Measurements from ENCODE around the gene GMPR. TPM values are rescaled to one million over a fixed set of nuclear protein-coding genes. Genes with fewer than 3 reads are reported as not detected.

The GMPR gene
- total RNA-seq, 2 experiments from 2014 or later = not detected

GRCh38 chr6:16302721-16303552, 64.5 kb downstream of the GMPR start:
- Histone ChIP-seq H3K9me3 (ENCODE audit: low read length) (no peaks in the 10 kb centered on the region), H3K9me2 (ENCODE audit: insufficient read depth, low read length) (no peaks in the 10 kb centered on the region), H3K36me3 (ENCODE audit: insufficient read depth, low read length) (no peaks in the 10 kb centered on the region), H3K4me3 (ENCODE audit: low read depth, low read length, poor library complexity, severe bottlenecking) (no peak overlapping the region), H3K79me2 (ENCODE audit: insufficient read depth, low read depth, low read length) (no peaks in the 10 kb centered on the region), H3K27ac (ENCODE audit: low read depth, low read length, poor library complexity, severe bottlenecking) (no peak overlapping the region), H3K4me1 (ENCODE audit: insufficient read depth, low read length, poor library complexity, severe bottlenecking) (no peaks in the 10 kb centered on the region), H3K4me2 (ENCODE audit: low read length) (no peak overlapping the region), H2AFZ (ENCODE audit: low read length) (no peak overlapping the region), H4K20me1 (ENCODE audit: insufficient read depth, low read length) (no peaks in the 10 kb centered on the region)
- ChIA-PET POLR2A (interaction anchor here (0.6 kb wide), 1 partner anchor 1215 kb away, joined by 3 read pairs; no protein-coding TSS in a partner anchor), CTCF (ENCODE audit: unreplicated experiment) (no interaction called here)
- intact Hi-C loops (cut with micrococcal nuclease; ENCODE audit: unreplicated experiment) = no loop called here
- BruUV-seq (replicated peaks) = no TSS peak
- TF ChIP-seq EZH2phosphoT487 (IDR thresholded peaks at IDR 0.05; ENCODE audit: borderline replicate concordance, low read depth, low read length) = no peak
- DNase-seq (ENCODE audit: low spot score) = no peak

- no peak overlapping the region for H2AFZ ChIP-seq (ENCODE audit: low read length)
- no peaks in the 10 kb centered on the region for H3K9me2 ChIP-seq (ENCODE audit: insufficient read depth, low read length)
- no TSS peak for BruUV-seq (replicated peaks)
- no peak overlapping the region for H3K4me2 ChIP-seq (ENCODE audit: low read length)
- no peaks in the 10 kb centered on the region for H3K79me2 ChIP-seq (ENCODE audit: insufficient read depth, low read depth, low read length)
- no peak for DNase-seq (ENCODE audit: low spot score)
- no peaks in the 10 kb centered on the region for H4K20me1 ChIP-seq (ENCODE audit: insufficient read depth, low read length)
- intact Hi-C loops (cut with micrococcal nuclease; ENCODE audit: unreplicated experiment) = no loop called here
- no peaks in the 10 kb centered on the region for H3K36me3 ChIP-seq (ENCODE audit: insufficient read depth, low read length)
- no peak overlapping the region for H3K27ac ChIP-seq (ENCODE audit: low read depth, low read length, poor library complexity, severe bottlenecking)
- H3K9me3 ChIP-seq (ENCODE audit: low read length) = no peaks in the 10 kb centered on the region
- H3K4me3 ChIP-seq (ENCODE audit: low read depth, low read length, poor library complexity, severe bottlenecking) = no peak overlapping the region
- TF ChIP-seq EZH2phosphoT487 (IDR thresholded peaks at IDR 0.05; ENCODE audit: borderline replicate concordance, low read depth, low read length) (no peak), CTCF (conservative IDR thresholded peaks at IDR 0.05; ENCODE audit: low read length) (no peak)
- ChIA-PET CTCF (ENCODE audit: unreplicated experiment) (no interaction called here), POLR2A (no interaction called here)
- H3K4me1 ChIP-seq (ENCODE audit: insufficient read depth, low read length, poor library complexity, severe bottlenecking) = no peaks in the 10 kb centered on the region
Measured at GRCh38 chr6:16305246-16305725, 66.9 kb downstream of the GMPR start.

GRCh38 chr6:16305788-16306187, 67.4 kb downstream of the GMPR start:
- no TSS peak for BruUV-seq (replicated peaks)
- Histone ChIP-seq H3K36me3 (ENCODE audit: insufficient read depth, low read length) (no peaks in the 10 kb centered on the region), H3K4me3 (ENCODE audit: low read depth, low read length, poor library complexity, severe bottlenecking) (no peak overlapping the region), H3K9me3 (ENCODE audit: low read length) (no peaks in the 10 kb centered on the region), H4K20me1 (ENCODE audit: insufficient read depth, low read length) (no peaks in the 10 kb centered on the region), H3K79me2 (ENCODE audit: insufficient read depth, low read depth, low read length) (no peaks in the 10 kb centered on the region), H3K27ac (ENCODE audit: low read depth, low read length, poor library complexity, severe bottlenecking) (no peak overlapping the region), H3K9me2 (ENCODE audit: insufficient read depth, low read length) (no peaks in the 10 kb centered on the region), H3K4me1 (ENCODE audit: insufficient read depth, low read length, poor library complexity, severe bottlenecking) (no peaks in the 10 kb centered on the region), H3K4me2 (ENCODE audit: low read length) (peak overlapping the region; percentile 19; the same call in 1 of the 2 replicates), H2AFZ (ENCODE audit: low read length) (no peak overlapping the region)
- intact Hi-C loops (cut with micrococcal nuclease; ENCODE audit: unreplicated experiment) = no loop called here
- ChIA-PET POLR2A (no interaction called here), CTCF (ENCODE audit: unreplicated experiment) (no interaction called here)
- DNase-seq (ENCODE audit: low spot score) = no peak
- TF ChIP-seq CTCF (conservative IDR thresholded peaks at IDR 0.05; ENCODE audit: low read length) (no peak), EZH2phosphoT487 (IDR thresholded peaks at IDR 0.05; ENCODE audit: borderline replicate concordance, low read depth, low read length) (no peak)

Data from OCI-LY7 (cell line).